ENCODE results near the gene RIPK1.

GRCh38 chr6:3072798-3073197 lies 4.5 kb downstream of the RIPK1 start:
- TF ChIP-seq CTCF (IDR thresholded peaks at IDR 0.05; ENCODE audit: low read depth, low read length): no peak
- no peak for TF ChIP-seq POLR2A (IDR thresholded peaks at IDR 0.05; ENCODE audit: extremely low read depth, insufficient read length)

All from NB4 (cell line).